NCI-H2171 treated with DMSO at 0.1 percent for 48 hours (cell line): Measurements from ENCODE around the gene MROH9.

Experiments used
- DNase-seq: peaks from one replicate; lab custom pipeline; 2025; lab: John Stamatoyannopoulos, UW

The MROH9 gene

DNA sequence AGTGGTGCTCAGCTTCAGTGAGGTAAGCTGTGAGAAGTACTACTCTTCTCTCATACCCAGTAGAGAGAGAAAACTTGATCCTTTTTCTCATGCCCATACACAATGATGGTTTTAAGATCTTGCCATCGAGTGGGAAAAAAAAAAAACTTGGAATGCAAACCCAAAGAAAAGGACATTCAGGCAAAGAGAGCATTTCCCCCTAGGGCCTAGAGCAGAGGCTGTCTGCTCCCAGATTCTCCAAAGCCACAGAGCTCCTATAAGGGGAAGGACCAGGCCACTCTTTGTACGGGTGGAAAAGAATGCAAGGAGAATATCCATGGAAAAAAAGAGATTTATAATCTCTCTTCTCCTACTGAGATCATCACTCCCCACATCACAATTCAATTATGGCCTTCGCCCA lies 34.9 kb downstream of the MROH9 start:
- no peak for DNase-seq

DNA sequence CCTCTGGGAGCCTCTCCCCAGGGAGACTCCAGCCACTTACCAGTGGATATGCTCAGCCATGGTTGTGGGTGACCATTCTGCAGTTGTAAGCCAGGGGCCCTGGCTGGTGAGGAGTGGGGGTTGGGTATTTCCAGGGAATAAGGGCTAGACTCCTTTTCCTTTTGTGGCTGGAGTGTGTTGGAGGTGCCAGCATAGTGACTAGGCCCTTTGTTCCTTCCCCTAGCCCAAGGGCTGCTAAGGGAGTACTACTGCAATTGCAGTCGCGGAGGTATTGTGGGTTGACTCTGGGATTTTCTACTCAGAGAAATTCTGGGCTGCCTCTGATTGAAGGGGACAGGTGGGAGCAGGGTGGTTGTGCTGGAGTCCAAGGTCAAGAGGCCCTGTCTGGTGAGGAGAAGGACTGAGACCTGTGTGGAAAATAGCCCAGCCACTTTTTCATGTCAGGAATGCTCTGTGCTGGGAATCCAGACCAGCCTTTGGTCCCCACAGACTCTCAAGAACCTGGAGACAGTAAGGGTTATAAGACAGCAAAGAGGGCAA lies 43.1 kb downstream of the MROH9 start:
- no peak for DNase-seq

DNA sequence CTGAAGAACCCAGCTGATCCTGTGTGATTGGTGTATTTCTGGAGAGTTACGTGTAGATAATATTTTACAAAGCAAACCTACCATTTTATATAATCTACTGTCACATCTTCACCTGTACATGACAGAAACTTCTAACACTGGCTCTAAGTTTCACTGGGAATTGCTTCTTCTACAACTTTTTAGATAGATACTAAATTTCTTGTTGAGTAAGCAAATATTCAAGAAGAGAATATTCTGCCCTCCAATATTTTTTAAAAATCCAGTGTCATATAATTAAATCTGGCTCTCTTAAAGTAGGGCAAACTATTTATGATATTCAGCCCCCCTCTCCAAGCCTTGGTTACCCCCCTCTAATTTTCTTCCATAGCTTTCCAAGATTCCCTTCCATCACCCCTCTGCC lies 50.1 kb downstream of the MROH9 start:
- no peak for DNase-seq

DNA sequence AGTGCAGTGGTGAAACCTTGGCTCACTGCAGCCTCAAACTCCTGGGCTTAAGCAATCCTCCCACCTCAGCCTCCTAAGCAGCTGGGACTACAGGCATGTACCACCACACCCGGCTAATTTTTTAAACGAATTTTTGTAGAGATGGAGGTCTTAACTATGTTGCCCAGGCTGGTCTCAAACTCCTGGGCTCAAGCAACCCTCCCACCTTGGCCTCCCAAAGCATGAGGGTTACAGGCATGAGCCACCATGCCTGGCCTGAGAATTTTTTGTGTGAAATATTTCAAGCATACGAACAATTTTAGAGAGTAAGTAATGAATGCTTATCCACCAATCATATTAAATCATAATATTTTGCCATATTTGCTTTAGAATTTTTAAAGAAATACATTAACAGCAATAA lies 51.6 kb downstream of the MROH9 start:
- no peak for DNase-seq

DNA sequence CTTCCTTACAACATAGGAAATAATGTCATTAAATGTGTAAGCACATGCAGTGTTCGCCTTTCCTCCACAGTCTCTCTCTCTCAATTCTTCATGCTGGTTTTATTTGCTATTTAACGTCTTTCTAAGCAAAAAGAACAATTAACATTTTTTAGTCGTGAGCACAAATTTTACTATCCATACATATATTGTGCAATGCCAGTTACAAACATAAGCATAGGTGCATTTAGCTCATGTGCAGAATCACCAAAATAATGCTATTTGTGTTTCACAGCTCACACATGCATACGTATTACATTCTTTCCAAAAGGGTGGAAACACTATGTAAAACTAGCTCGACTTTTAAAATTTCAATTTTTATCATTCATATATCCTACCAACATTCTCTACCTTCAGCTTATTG lies 52.1 kb downstream of the MROH9 start:
- no peak for DNase-seq

DNA sequence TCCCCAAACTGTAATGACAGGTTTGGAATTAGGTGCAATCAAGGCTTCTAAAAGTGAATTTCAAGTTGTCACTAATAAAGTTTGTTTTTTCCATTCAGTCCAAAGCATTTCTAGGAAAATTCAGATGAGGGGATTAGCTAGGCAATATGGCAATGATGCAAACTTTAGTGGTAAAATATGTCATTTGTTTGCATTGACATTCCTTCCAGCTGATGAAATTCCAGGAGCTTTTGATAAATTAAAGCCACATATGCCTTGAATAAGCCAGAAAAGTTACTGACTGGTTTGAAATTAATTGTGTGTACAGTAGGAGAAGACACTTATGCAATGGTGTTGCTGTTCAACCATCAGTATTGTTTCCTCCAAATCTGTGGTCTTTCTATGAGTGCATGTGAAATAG lies 57.8 kb downstream of the MROH9 start:
- no peak for DNase-seq

DNA sequence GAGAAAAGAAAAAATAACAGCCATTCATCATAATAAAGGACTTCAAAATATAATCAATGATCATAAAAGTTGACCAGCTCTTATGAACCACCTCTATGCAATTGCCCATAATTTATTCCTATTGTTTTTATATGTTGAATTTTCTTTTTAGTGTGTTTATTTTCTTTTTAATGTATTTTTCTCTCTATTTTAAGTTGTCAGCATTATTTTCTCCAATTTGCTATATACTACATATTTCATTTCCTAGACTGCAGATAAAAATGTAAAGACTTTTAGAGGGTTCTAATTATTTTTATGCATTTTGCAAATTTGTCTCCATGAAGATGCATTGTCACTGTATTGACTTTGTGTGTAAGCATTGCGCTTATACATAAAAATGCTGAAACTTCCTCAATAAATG lies 58.4 kb downstream of the MROH9 start:
- DNase-seq, result no peak

DNA sequence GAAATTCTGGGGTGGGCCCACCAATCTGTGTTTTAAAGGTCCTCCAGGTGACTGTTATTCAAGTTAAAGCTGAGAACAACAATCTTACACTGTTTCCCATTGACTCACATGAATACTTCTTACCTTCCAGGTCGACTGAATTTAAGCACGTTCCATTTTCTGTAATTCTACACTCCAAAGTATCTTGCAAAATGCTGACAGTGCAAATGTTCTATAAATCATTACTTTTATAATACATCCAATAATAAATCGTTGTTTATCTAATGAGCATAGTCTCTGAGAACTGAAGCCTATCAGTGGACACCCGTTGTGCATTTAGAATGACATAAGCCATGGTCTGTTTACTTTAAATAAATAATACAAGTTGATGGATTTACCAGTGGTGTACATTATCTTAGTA lies 79.5 kb downstream of the MROH9 start:
- DNase-seq, result no peak

DNA sequence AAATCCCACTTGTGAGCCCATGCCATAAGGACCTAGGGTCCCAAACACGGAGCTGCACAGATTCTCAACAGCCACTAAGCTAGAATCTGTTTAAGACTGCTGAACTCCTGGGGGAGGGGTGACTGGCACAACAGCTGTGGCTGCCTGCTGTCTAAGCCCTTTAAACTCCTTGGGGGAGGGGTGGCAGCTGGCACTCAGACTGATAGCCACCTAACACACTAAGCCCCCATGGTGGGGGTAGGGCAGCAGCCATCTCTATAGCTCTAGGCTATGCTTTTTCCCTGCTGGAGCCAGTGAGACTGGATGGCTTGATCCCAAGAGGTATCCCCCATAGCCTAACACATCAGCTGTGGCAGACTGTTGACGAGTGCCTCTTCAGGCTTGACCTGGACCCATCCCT lies 82.1 kb downstream of the MROH9 start:
- DNase-seq, result peak; percentile 37

DNA sequence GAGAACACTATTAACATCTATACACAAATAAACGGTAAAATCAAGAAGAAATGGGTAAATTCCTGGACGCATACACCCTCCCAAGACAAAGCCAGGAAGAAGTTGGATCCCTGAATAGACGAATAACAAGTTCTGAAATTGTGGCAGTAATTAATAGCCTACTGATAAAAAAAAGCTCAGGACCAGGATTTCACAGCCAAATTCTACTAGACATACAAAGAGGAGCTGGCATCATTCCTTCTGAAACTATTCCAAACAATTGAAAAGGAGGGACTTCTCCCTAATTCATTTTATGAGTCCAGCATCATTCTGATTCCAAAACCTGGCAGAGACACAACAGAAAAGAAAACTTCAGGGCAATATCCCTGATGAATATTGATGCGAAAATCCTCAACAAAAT lies 84.6 kb downstream of the MROH9 start:
- no peak for DNase-seq

DNA sequence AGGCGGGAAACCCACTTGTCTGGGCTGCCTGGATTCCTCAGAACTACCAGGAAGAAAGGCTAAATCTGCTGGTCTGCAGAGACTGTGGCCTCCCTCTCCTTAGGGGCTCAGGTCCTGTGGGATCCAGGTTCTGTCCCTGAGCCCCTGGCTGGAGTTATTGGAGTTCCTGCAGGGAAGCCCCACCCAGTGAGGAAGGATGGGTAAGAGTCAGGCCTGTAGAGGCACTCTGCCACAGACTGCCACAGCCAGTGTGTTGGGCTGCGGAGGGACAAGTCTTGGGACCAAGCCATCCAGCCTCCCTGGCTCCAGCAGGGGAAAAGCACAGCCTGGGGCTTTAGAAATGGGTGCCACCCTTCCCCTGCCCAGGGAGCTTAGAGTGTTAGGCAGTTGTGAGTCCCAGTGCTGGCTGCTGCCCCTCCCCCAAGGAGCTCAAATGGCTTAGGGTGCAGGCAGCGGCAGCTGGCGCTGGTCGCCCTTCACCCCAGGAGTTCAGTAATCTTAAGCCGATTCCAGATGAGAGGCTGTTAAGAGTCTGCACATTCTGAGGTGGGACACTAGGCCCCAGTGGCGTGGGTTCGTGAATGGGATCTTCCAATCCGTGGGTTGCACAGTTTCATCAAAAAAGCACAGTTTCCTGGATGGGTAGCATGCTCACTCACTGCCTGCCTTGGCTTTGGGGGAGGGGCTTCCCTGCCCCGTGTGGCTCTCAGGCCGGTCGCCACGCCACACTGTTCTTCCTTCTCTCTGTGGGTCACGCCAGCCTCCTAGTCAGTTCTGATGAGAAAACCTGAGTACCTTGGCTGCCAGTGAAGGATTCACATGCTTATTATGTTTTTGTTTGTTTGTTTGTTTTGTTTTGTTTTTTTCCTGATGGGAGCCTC lies 97.7 kb downstream of the MROH9 start:
- no peak for DNase-seq

DNA sequence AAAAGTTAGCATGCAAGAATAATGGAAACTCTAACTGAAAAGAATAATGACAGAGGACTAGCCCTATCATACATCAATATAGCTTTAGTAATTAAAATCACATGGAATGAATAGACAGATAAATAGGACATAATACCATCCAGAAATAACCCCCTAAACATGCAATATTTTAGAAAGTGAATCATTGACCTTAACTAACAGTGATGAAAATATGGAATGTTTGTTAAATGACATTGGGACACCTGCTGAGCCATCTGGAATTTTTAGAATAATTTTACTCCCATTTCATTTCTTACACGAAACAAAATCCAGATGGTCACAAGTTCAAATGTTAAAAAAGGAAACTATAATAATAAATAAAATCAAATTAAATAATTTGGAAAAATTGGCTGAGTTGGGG lies 102.3 kb downstream of the MROH9 start:
- DNase-seq, result no peak

DNA sequence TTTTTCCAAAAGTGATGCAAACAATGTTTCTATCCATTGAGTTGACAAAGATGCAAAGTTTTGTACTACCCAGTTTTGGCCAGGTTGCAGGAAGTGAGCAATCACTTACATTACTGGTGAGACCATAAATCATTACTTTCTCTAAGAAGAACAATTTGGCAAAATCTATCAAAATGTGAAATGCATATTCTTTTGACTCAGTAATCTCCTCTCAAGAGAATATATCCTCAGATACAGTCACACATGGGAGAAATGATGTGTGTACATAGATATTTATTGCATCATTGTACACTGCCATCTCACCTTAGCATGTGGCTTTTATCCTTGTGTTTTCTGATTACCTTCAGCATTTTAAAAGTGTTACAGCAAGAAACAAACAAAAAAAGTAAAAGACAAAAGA lies 103.0 kb downstream of the MROH9 start:
- no peak for DNase-seq

DNA sequence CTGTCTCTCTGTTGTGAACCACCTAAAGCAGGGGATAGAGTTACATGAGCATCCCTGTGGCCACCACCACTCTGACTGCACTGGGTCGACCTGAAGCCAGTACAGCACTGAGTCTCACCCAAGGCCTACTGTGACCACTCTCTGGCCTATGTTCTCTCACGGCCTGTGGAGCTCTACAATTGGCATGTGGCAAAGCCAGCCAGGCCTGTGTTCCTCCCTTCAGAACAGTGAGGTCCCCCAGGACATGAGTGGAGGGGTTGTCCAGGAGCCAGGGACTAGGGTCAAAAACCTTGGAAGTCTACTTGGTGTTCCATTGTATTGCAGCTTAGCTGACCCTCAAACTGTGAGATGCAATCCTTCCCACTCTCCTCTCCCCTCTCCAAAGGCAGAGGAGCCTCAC lies 112.7 kb downstream of the MROH9 start:
- no peak for DNase-seq

DNA sequence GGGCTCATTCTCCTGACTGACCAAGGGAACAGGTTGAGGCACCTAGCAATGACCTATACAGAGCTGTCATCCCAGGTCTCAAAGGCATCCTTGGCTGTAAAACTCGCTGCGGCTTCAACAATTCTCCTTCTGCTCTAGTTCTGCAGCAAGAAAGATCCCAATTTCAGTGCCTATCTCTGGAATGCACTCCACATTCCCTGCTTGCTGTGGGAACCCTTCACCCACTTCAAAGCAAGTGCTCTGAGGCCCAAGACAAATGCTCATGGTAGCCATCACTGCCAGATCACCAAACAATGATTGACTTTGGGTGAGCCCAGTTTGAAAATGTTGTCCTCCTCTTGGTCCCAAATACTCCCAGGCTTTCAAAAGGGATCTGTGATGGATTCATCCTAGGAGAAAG lies 117.6 kb downstream of the MROH9 start:
- DNase-seq, result no peak

DNA sequence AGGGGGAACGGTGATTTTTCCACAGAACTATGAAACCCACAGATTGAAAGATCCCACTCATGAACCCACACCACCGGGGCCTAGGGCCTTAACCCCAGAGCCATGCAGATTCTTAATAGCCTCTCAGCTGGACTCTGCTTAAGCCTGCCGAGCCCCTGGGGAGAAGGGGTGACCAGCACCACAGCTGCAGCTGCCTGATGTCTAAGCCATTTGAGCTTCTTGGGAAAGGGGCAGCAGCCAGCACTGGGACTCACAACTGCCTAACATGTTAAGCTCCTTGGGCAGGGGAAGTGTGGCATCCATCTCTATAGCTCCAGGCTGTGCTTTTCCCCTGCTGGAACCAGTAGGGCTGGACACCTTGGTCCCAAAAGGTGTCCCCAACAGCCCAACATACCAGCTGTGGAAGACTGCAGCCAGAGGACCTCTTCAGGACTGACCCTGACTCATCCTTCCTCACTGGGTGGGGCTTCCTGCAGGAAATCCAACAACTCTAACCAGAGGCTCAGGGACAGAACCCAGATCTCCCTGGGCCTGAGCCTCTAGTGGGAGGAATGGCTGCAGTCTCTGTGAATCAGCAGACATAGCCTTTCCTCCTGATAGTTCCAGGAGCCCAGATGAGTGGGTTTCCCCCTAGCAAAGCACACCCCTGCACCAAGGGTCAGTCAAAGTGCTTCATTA lies 120.8 kb downstream of the MROH9 start:
- no peak for DNase-seq

DNA sequence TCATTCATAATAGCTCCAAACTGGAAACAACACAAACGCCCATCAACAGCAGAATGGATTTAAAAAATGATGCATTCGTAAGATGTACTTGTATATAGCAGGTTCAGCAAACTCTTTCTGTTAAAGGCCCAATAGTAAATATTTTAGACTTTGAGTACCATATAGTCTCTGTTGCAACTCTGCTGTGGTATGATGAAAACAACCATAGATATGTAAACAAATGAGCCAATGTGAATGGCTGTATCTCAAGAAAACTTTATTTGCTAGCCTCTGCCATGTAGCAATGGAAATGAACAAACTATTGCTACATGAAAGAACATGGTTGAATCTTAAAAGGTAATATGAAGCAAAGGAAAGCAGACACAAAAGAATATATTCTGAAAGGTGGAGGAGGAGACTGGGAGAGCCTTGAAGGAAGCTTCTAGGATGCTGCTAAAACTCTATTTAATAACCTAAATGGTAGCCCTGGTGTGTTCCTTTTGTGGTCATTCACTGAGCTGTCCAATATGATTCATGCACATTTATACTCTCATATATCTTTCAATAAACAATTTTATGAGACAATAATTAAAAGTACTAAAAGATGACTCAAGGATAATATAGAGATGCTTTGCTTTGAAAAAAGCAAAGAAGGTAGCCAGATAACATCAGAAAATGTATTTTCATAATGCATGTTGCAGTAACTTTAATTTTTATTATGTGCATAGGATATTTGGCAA lies 126.2 kb downstream of the MROH9 start:
- DNase-seq, result no peak

DNA sequence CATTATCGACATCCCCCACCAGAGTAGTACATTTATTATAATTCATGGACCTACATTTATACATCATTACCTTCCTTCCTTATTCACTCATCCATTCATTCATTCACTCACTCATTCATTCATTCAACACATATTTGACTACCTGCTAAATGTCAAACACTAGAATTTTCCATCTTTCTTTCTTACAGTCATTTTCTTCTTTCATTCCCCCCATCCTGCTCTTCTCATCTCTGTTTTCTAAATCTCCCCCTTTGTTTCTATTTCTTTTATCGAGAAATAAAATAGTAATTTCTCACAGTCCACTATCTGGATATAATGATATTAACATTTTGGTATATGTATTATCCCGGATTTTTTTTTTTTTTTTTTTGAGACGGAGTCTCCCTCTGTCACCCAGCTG lies 127.6 kb downstream of the MROH9 start:
- no peak for DNase-seq

DNA sequence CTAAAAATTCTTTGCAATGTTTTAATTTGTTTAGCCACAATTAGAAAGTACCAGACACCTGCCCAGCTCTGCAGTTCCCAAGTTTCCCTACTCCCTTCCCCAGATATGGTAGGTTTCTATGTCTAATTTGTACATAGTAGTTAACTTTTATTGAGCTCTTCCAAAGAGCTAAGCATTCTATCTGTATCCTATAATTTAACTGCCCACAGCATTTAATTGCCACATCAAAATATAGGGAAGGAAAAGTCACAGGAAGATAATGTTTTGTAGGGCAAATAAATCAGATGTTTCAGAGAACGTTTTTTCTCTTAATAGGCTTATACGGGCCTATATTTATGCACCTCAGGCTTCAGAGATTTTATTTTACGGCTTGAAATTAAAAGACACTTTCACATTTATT lies 139.7 kb downstream of the MROH9 start:
- no peak for DNase-seq

DNA sequence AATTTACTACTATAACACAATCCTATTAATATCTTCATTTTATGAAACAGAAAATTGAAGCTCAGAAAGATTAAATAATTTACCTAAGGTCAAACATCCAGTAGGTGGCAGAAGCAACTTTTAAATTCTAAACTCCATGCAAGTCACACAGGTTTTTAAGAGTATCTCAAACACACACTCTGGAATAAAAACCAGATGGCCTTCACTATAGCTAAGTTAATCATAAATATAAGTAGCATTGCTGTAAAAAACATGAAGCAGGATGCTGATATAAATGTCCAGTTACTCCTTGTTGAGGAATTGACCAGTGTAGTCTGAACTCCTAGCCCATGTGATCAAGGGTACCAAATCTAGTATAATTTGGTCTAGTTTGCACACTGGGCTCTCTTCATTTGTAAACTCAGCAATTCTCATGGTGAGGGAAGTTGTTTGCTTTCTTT lies 146.0 kb downstream of the MROH9 start:
- DNase-seq, result no peak

DNA sequence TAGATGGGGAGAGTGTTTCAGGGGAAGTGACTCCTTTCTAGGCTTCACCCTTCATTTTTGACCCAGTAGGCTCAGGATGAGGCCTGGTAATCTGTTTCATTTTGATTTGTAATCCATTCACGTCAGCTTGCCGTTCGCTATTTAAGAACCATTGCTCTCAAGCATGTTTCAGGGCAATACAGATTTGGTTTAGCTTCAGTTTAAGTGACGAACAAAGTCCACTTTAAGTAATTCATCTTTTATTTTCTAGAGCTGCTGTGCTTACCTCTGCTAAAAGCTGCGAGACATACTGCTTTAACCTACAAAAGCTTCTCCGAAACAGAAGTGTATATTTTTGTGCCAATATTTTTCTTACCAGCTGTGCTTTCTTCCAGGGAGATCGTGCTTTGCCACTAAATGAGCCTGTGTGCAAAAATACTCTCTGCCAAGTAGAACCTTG lies 146.4 kb downstream of the MROH9 start:
- no peak for DNase-seq

DNA sequence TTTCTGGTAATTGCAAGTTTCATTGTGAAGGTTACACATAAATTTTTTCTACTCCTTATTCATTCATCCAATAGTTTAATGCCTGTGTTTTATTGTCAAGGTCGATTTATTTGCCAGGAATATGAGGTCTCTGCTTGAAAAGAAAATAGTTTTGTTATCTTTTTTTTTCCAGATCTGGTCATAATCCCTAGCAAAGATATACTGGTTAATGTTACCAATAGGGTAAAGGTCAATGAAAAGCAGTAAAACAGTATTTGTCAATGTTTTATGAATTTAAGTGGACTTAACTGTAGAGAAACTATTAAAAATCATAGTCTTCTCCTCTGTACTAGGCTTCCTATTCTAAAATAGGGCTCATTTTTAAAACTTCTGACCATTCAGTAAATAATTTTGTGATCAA lies 147.3 kb downstream of the MROH9 start:
- DNase-seq, result no peak

DNA sequence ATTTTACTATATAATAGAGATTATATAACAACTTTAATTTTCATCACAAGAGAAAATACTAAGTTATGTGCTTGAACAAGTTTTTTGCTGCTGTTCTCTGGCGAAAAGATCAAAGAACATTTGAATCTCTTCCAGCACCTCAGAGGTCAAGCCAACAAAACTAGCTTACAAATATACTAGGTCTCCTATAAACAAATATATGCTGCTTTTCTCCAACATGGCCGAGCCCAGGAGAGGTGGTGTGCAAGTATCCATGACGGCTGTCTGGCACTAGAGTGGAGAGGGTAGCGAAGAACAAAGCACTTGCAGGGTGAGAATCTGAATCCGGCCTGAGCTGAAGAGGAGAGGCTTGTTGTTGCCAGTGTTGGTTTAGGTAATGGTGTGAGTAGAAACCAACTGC lies 147.9 kb downstream of the MROH9 start:
- DNase-seq, result no peak
